Right lobe of liver (tissue), 4 donors: Measurements from ENCODE around the gene TPGS1.

Experiments used
- CTCF ChIP-seq, 4 donors: fragments of 200-600 bp in 3 of 4; fragments of 450-650 bp in 1 of 4; IDR thresholded peaks; one replicate each; pipeline versions ENCODE4 v1.5.1 to v1.8.0; 2016 to 2022; ENCODE audit warnings: antibody characterized with exemption in 4 of 4, mild to moderate bottlenecking in 2 of 4
- POLR2A ChIP-seq: fragments of 450-650 bp; IDR thresholded peaks from one replicate; pipeline ENCODE4 v1.6.1; 2017; ENCODE audit warnings: antibody characterized with exemption, mild to moderate bottlenecking
- donor health status: DM: no; HTN: no; CAD: no.
- donor health status: DM: no; HTN: no; CAD: no.
- donor health status: DM: no; HTN: yes; CAD: no.

- TF ChIP-seq POLR2A (no peak), CTCF (IDR thresholded peaks at IDR 0.05) (no peak)
These were observed 1.2 kb downstream of the TPGS1 start for GRCh38 chr19:508204-509150.
